Stimulated activated CD4-positive, alpha-beta T cell treated with anti-CD3 and anti-CD28 coated beads, Interleukin-2, amount 100 ng/mL, for 48 hours (primary cell): Measurements from ENCODE around the gene LYL1.

Experiments
- DNase-seq, 2 donors: peaks; one replicate each; pipeline ENCODE4 v3.0.0-alpha.2; 2020

LYL1 gene

GRCh38 chr19:13071444-13072187 lies 31.0 kb downstream of the LYL1 start:
- DNase-seq = no peak

GRCh38 chr19:13070425-13071140 lies 32.1 kb downstream of the LYL1 start:
- DNase-seq = no peak

- no peak for DNase-seq
These were observed 33.0 kb downstream of the LYL1 start for GRCh38 chr19:13069415-13070359.

- no peak for DNase-seq
These were observed 34.4 kb downstream of the LYL1 start for GRCh38 chr19:13068085-13068846.

GRCh38 chr19:13066933-13067807 lies 35.5 kb downstream of the LYL1 start:
- no peak for DNase-seq

- no peak for DNase-seq
These were observed 36.4 kb downstream of the LYL1 start for GRCh38 chr19:13066226-13066625.

GRCh38 chr19:13064092-13064489 lies 38.6 kb downstream of the LYL1 start:
- no peak for DNase-seq

GRCh38 chr19:13063461-13064091 lies 39.1 kb downstream of the LYL1 start:
- DNase-seq = no peak

- no peak for DNase-seq
These were observed 40.3 kb downstream of the LYL1 start for GRCh38 chr19:13062317-13062716.

- peak; percentile 81 to 85 for DNase-seq
These were observed 41.4 kb downstream of the LYL1 start for GRCh38 chr19:13060964-13061927.

GRCh38 chr19:13060233-13060963 lies 42.3 kb downstream of the LYL1 start:
- DNase-seq = no peak

GRCh38 chr19:13058951-13059660 lies 43.6 kb downstream of the LYL1 start:
- no peak for DNase-seq

GRCh38 chr19:13057744-13058143 lies 44.9 kb downstream of the LYL1 start:
- DNase-seq = no peak

- DNase-seq = no peak
These were observed 45.5 kb downstream of the LYL1 start for GRCh38 chr19:13057147-13057572.

GRCh38 chr19:13056052-13056660 lies 46.5 kb downstream of the LYL1 start:
- DNase-seq = no peak

- no peak for DNase-seq
These were observed 47.2 kb downstream of the LYL1 start for GRCh38 chr19:13055213-13056051.
